WTC11 (cell line): ENCODE data around the gene SAP30L. TPM values are rescaled to one million over a fixed set of nuclear protein-coding genes. Genes with fewer than 3 reads are reported as not detected.

Experiments used
- ATAC-seq: fragments of 200-7000 bp; cut with Tn5 transposase; 2 replicates; pipeline ENCODE4 v1.10.0; 2021; ENCODE audit warnings: mild to moderate bottlenecking, moderate library complexity
- CTCF ChIA-PET: fragments of 300-600 bp; sonication (Branson Sonifier 250); formaldehyde crosslinking; loops from one replicate; lab custom pipeline; 2021; ENCODE audit warnings: antibody characterized with exemption; lab: Charles Lee
- POLR2A ChIA-PET: fragments of 350-600 bp; sonication (Branson Sonifier 250); formaldehyde crosslinking; loops from one replicate; lab custom pipeline; 2021; ENCODE audit warnings: antibody characterized with exemption; lab: Charles Lee
- DNase-seq: peaks from one replicate; pipeline ENCODE4 v3.0.0; 2021; ENCODE audit warnings: low spot score
- H3K27ac Mint-ChIP-seq: 2 replicates; pipeline ENCODE4 v1.8.0; 2021; ENCODE audit warnings: mixed read lengths
- H3K27me3 Mint-ChIP-seq: 2 replicates; pipeline ENCODE4 v1.8.0; 2021; ENCODE audit warnings: low read depth, mild to moderate bottlenecking, moderate library complexity, mixed read lengths
- H3K36me3 Mint-ChIP-seq: 2 replicates; pipeline ENCODE4 v1.8.0; 2021; ENCODE audit warnings: mixed read lengths
- H3K4me1 Mint-ChIP-seq: 2 replicates; pipeline ENCODE4 v1.8.0; 2022; ENCODE audit warnings: mixed read lengths
- H3K4me3 Mint-ChIP-seq: 2 replicates; pipeline ENCODE4 v1.8.0; 2021; ENCODE audit warnings: mild to moderate bottlenecking, moderate library complexity, mixed read lengths
- H3K9me3 Mint-ChIP-seq: 2 replicates; pipeline ENCODE4 v1.8.0; 2021; ENCODE audit warnings: mixed read lengths
- AR ChIP-seq: fragments of 250-450 bp; sonication (Bioruptor Pico); IDR thresholded peaks from 2 replicates; pipeline ENCODE4 v1.9.0; 2021; ENCODE audit warnings: mild to moderate bottlenecking
- ATF1 ChIP-seq: sonication (generic); formaldehyde crosslinking; IDR thresholded peaks from 2 replicates; pipeline ENCODE4 v1.8.1; 2023; ENCODE audit warnings: mild to moderate bottlenecking, moderate library complexity, missing genetic modification reagents
- ATF6 ChIP-seq: sonication (generic); formaldehyde crosslinking; IDR thresholded peaks from 2 replicates; pipeline ENCODE4 v1.8.1; 2023; ENCODE audit warnings: mild to moderate bottlenecking, missing genetic modification reagents
- ESRRA ChIP-seq: sonication (generic); formaldehyde crosslinking; IDR thresholded peaks from 2 replicates; pipeline ENCODE4 v1.8.1; 2022; ENCODE audit warnings: mild to moderate bottlenecking, missing genetic modification reagents, borderline replicate concordance
- GTF2I ChIP-seq: fragments of 250-450 bp; sonication (Bioruptor Pico); conservative IDR thresholded peaks from 2 replicates; pipeline ENCODE4 v1.4.0; 2021; ENCODE audit warnings: mild to moderate bottlenecking
- NFE2L1 ChIP-seq: sonication (generic); formaldehyde crosslinking; IDR thresholded peaks from 2 replicates; pipeline ENCODE4 v1.8.1; 2023; ENCODE audit warnings: missing genetic modification reagents
- NFYB ChIP-seq: sonication (generic); formaldehyde crosslinking; conservative IDR thresholded peaks from 2 replicates; pipeline ENCODE4 v1.8.0; 2022; ENCODE audit warnings: low read depth, missing genetic modification reagents
- RELA ChIP-seq: sonication (generic); formaldehyde crosslinking; IDR thresholded peaks from 2 replicates; pipeline ENCODE4 v1.8.1; 2022; ENCODE audit warnings: missing genetic modification reagents, mild to moderate bottlenecking, borderline replicate concordance
- STAT6 ChIP-seq: sonication (generic); formaldehyde crosslinking; conservative IDR thresholded peaks from 2 replicates; pipeline ENCODE4 v1.8.1; 2023; ENCODE audit warnings: mild to moderate bottlenecking, low read depth, missing genetic modification reagents, moderate library complexity
- ZNF138 ChIP-seq: sonication (generic); formaldehyde crosslinking; conservative IDR thresholded peaks from 2 replicates; pipeline ENCODE4 v1.8.1; 2022; ENCODE audit warnings: mild to moderate bottlenecking, moderate library complexity, missing genetic modification reagents
- ZNF512 ChIP-seq: sonication (generic); formaldehyde crosslinking; IDR thresholded peaks from 2 replicates; pipeline ENCODE4 v1.8.1; 2022; ENCODE audit warnings: missing genetic modification reagents, borderline replicate concordance
- ZSCAN18 ChIP-seq: fragments of 250-450 bp; sonication (Bioruptor Pico); IDR thresholded peaks from 2 replicates; pipeline ENCODE4 v2.1.2; 2022; ENCODE audit warnings: mild to moderate bottlenecking, moderate library complexity
- total RNA-seq: library from RNA; stranded (reverse); gene quantifications from 3 replicates; pipeline ENCODE4 v1.2.3, GENCODE V29; 2021

Gene SAP30L
- total RNA-seq, 1 experiment from 2014 or later: 33.5 TPM

GRCh38 chr5:154506716-154507080, 60.9 kb downstream of the SAP30L start:
- Mint-ChIP-seq H3K36me3 (no peaks in the 10 kb centered on the region), H3K9me3 (no peaks in the 10 kb centered on the region; the same call in 1 of the 2 replicates), H3K4me3 (no peak overlapping the region), H3K27ac (no peak overlapping the region), H3K4me1 (peaks cover 18% of the 10 kb centered on the region), H3K27me3 (peaks cover 3% of the 10 kb centered on the region)
- ChIA-PET CTCF (interaction anchor here (0.6 to 6.3 kb wide), 2 partner anchors 14 to 52 kb away, joined by 3 to 51 read pairs; no protein-coding TSS in a partner anchor), POLR2A (no interaction called here)
- TF ChIP-seq AR (no peak), ZNF138 (CRISPR knock-in tag) (no peak), ZSCAN18 (no peak), GTF2I (no peak), NFYB (CRISPR knock-in tag) (no peak), RELA (CRISPR knock-in tag) (no peak), ATF6 (CRISPR knock-in tag) (no peak), ATF1 (CRISPR knock-in tag) (no peak), NFE2L1 (CRISPR knock-in tag) (no peak), ZNF512 (CRISPR knock-in tag) (no peak), ESRRA (CRISPR knock-in tag) (no peak)
- ATAC-seq (no peak), DNase-seq (no peak)

- H3K36me3 Mint-ChIP-seq: no peaks in the 10 kb centered on the region
Measured at GRCh38 chr5:154508114-154508513, 62.3 kb downstream of the SAP30L start.

More at GRCh38 chr5:154508114-154508513, 62.3 kb downstream of the SAP30L start:
- ATAC-seq: no peak
- peaks cover 5% of the 10 kb centered on the region; the same call in 1 of the 2 replicates for H3K4me1 Mint-ChIP-seq
- CTCF ChIA-PET: interaction anchor here (1.3 kb wide), 1 partner anchor 13 kb away, joined by 4 read pairs; no protein-coding TSS in a partner anchor
- POLR2A ChIA-PET: no interaction called here
- H3K9me3 Mint-ChIP-seq: no peaks in the 10 kb centered on the region
- H3K27me3 Mint-ChIP-seq: no peaks in the 10 kb centered on the region; the same call in 1 of the 2 replicates
- no peak overlapping the region for H3K27ac Mint-ChIP-seq
- no peak overlapping the region for H3K4me3 Mint-ChIP-seq
- TF ChIP-seq STAT6 (CRISPR knock-in tag): no peak
- TF ChIP-seq, all 79 proteins: peak for 0
- no peak for DNase-seq
